H1 (cell line): ENCODE measurements around the gene GNG14. TPM values are rescaled to one million over a fixed set of nuclear protein-coding genes. Genes with fewer than 3 reads are reported as not detected.

ENCODE experiments used
- polyA plus RNA-seq, 7 experiments: library from polyadenylated mRNA; depleted of rRNA in 3 of 7; stranded (reverse) in 5 of 7; unstranded in 2 of 7; fragments of >200 nt in 5 of 7; fragments of 200-250 nt in 2 of 7; gene quantifications; 1 replicate in 5 of 7; 2 replicates in 1 of 7; 4 replicates in 1 of 7; pipeline versions ENCODE4 v1.2.1 to v1.2.3, GENCODE V29; 2011 to 2013; ENCODE audit warnings: missing spikeins in 2 of 7, mixed read lengths in 2 of 7
- total RNA-seq: library from RNA; stranded (reverse); fragmentation: NEBNext Ultra II Directional; extraction: Animal tissue kit (Norgen Biotek cat#: 25700); gene quantifications from 2 replicates; pipeline ENCODE4 v1.2.1, GENCODE V29; 2021
- TF ChIP-seq, protein P1 (sequence below): fragments of 300-600 bp; sonication (generic); IDR thresholded peaks from 2 replicates; pipeline ENCODE4 v1.7.1; 2012; ENCODE audit warnings: low read length, moderate library complexity, mild to moderate bottlenecking, inconsistent platforms; ENCODE audit not compliant: insufficient replicate concordance

The GNG14 gene
- total and polyA plus RNA-seq, 2 of the 8 experiments (the other 6 are each of a cell fraction or from before 2014, with no cell fraction given): not detected

GRCh38 chr19:12708641-12709040, 20.8 kb downstream of the GNG14 start (continued):
- TF ChIP-seq, protein P1, sequence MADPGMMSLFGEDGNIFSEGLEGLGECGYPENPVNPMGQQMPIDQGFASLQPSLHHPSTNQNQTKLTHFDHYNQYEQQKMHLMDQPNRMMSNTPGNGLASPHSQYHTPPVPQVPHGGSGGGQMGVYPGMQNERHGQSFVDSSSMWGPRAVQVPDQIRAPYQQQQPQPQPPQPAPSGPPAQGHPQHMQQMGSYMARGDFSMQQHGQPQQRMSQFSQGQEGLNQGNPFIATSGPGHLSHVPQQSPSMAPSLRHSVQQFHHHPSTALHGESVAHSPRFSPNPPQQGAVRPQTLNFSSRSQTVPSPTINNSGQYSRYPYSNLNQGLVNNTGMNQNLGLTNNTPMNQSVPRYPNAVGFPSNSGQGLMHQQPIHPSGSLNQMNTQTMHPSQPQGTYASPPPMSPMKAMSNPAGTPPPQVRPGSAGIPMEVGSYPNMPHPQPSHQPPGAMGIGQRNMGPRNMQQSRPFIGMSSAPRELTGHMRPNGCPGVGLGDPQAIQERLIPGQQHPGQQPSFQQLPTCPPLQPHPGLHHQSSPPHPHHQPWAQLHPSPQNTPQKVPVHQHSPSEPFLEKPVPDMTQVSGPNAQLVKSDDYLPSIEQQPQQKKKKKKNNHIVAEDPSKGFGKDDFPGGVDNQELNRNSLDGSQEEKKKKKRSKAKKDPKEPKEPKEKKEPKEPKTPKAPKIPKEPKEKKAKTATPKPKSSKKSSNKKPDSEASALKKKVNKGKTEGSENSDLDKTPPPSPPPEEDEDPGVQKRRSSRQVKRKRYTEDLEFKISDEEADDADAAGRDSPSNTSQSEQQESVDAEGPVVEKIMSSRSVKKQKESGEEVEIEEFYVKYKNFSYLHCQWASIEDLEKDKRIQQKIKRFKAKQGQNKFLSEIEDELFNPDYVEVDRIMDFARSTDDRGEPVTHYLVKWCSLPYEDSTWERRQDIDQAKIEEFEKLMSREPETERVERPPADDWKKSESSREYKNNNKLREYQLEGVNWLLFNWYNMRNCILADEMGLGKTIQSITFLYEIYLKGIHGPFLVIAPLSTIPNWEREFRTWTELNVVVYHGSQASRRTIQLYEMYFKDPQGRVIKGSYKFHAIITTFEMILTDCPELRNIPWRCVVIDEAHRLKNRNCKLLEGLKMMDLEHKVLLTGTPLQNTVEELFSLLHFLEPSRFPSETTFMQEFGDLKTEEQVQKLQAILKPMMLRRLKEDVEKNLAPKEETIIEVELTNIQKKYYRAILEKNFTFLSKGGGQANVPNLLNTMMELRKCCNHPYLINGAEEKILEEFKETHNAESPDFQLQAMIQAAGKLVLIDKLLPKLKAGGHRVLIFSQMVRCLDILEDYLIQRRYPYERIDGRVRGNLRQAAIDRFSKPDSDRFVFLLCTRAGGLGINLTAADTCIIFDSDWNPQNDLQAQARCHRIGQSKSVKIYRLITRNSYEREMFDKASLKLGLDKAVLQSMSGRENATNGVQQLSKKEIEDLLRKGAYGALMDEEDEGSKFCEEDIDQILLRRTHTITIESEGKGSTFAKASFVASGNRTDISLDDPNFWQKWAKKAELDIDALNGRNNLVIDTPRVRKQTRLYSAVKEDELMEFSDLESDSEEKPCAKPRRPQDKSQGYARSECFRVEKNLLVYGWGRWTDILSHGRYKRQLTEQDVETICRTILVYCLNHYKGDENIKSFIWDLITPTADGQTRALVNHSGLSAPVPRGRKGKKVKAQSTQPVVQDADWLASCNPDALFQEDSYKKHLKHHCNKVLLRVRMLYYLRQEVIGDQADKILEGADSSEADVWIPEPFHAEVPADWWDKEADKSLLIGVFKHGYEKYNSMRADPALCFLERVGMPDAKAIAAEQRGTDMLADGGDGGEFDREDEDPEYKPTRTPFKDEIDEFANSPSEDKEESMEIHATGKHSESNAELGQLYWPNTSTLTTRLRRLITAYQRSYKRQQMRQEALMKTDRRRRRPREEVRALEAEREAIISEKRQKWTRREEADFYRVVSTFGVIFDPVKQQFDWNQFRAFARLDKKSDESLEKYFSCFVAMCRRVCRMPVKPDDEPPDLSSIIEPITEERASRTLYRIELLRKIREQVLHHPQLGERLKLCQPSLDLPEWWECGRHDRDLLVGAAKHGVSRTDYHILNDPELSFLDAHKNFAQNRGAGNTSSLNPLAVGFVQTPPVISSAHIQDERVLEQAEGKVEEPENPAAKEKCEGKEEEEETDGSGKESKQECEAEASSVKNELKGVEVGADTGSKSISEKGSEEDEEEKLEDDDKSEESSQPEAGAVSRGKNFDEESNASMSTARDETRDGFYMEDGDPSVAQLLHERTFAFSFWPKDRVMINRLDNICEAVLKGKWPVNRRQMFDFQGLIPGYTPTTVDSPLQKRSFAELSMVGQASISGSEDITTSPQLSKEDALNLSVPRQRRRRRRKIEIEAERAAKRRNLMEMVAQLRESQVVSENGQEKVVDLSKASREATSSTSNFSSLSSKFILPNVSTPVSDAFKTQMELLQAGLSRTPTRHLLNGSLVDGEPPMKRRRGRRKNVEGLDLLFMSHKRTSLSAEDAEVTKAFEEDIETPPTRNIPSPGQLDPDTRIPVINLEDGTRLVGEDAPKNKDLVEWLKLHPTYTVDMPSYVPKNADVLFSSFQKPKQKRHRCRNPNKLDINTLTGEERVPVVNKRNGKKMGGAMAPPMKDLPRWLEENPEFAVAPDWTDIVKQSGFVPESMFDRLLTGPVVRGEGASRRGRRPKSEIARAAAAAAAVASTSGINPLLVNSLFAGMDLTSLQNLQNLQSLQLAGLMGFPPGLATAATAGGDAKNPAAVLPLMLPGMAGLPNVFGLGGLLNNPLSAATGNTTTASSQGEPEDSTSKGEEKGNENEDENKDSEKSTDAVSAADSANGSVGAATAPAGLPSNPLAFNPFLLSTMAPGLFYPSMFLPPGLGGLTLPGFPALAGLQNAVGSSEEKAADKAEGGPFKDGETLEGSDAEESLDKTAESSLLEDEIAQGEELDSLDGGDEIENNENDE: no peak
